WTC11 (cell line): Measurements from ENCODE around the gene SLC30A3. TPM values are rescaled to one million over a fixed set of nuclear protein-coding genes. Genes with fewer than 3 reads are reported as not detected.

Source experiments
- ATAC-seq: fragments of 200-7000 bp; cut with Tn5 transposase; 2 replicates; pipeline ENCODE4 v1.10.0; 2021; ENCODE audit warnings: mild to moderate bottlenecking, moderate library complexity
- CTCF ChIA-PET: fragments of 300-600 bp; sonication (Branson Sonifier 250); formaldehyde crosslinking; loops from one replicate; lab custom pipeline; 2021; ENCODE audit warnings: antibody characterized with exemption; lab: Charles Lee
- POLR2A ChIA-PET: fragments of 350-600 bp; sonication (Branson Sonifier 250); formaldehyde crosslinking; loops from one replicate; lab custom pipeline; 2021; ENCODE audit warnings: antibody characterized with exemption; lab: Charles Lee
- DNase-seq: peaks from one replicate; pipeline ENCODE4 v3.0.0; 2021; ENCODE audit warnings: low spot score
- H3K27ac Mint-ChIP-seq: 2 replicates; pipeline ENCODE4 v1.8.0; 2021; ENCODE audit warnings: mixed read lengths
- H3K27me3 Mint-ChIP-seq: 2 replicates; pipeline ENCODE4 v1.8.0; 2021; ENCODE audit warnings: low read depth, mild to moderate bottlenecking, moderate library complexity, mixed read lengths
- H3K36me3 Mint-ChIP-seq: 2 replicates; pipeline ENCODE4 v1.8.0; 2021; ENCODE audit warnings: mixed read lengths
- H3K4me1 Mint-ChIP-seq: 2 replicates; pipeline ENCODE4 v1.8.0; 2022; ENCODE audit warnings: mixed read lengths
- H3K4me3 Mint-ChIP-seq: 2 replicates; pipeline ENCODE4 v1.8.0; 2021; ENCODE audit warnings: mild to moderate bottlenecking, moderate library complexity, mixed read lengths
- H3K9me3 Mint-ChIP-seq: 2 replicates; pipeline ENCODE4 v1.8.0; 2021; ENCODE audit warnings: mixed read lengths
- EMX1 ChIP-seq: fragments of 250-450 bp; sonication (Bioruptor Pico); IDR thresholded peaks from 2 replicates; pipeline ENCODE4 v1.8.0; 2021; ENCODE audit warnings: mild to moderate bottlenecking
- FOXJ3 ChIP-seq: sonication (generic); formaldehyde crosslinking; IDR thresholded peaks from 2 replicates; pipeline ENCODE4 v1.9.0; 2021; ENCODE audit warnings: missing genetic modification reagents, mild to moderate bottlenecking, borderline replicate concordance
- FOXP1 ChIP-seq: sonication (generic); formaldehyde crosslinking; IDR thresholded peaks from 2 replicates; pipeline ENCODE4 v1.8.0; 2022; ENCODE audit warnings: missing genetic modification reagents, mild to moderate bottlenecking, moderate library complexity, borderline replicate concordance
- GRHL2 ChIP-seq: fragments of 250-450 bp; sonication (Bioruptor Pico); IDR thresholded peaks from 2 replicates; pipeline ENCODE4 v1.8.0; 2022; ENCODE audit warnings: mild to moderate bottlenecking, moderate library complexity; ENCODE audit not compliant: insufficient replicate concordance, severe bottlenecking
- NFE2L1 ChIP-seq: sonication (generic); formaldehyde crosslinking; IDR thresholded peaks from 2 replicates; pipeline ENCODE4 v1.8.1; 2023; ENCODE audit warnings: missing genetic modification reagents
- PRRX2 ChIP-seq: fragments of 250-450 bp; sonication (Bioruptor Pico); IDR thresholded peaks from 2 replicates; pipeline ENCODE4 v1.8.0; 2021; ENCODE audit warnings: mild to moderate bottlenecking
- SMAD4 ChIP-seq: sonication (generic); formaldehyde crosslinking; IDR thresholded peaks from 2 replicates; pipeline ENCODE4 v1.8.0; 2022; ENCODE audit warnings: mild to moderate bottlenecking, missing genetic modification reagents
- SOX15 ChIP-seq: fragments of 250-450 bp; sonication (Bioruptor Pico); IDR thresholded peaks from 2 replicates; pipeline ENCODE4 v1.9.0; 2021; ENCODE audit warnings: mild to moderate bottlenecking
- SP1 ChIP-seq: sonication (generic); formaldehyde crosslinking; conservative IDR thresholded peaks from 2 replicates; pipeline ENCODE4 v1.8.1; 2022; ENCODE audit warnings: missing genetic modification reagents
- ZBTB21 ChIP-seq: sonication (generic); formaldehyde crosslinking; IDR thresholded peaks from 2 replicates; pipeline ENCODE4 v1.8.1; 2023; ENCODE audit warnings: mild to moderate bottlenecking, missing genetic modification reagents, borderline replicate concordance
- ZNF396 ChIP-seq: fragments of 250-450 bp; sonication (Bioruptor Pico); IDR thresholded peaks from 2 replicates; pipeline ENCODE4 v1.8.0; 2021; ENCODE audit warnings: mild to moderate bottlenecking, moderate library complexity, borderline replicate concordance
- ZNF423 ChIP-seq: fragments of 250-450 bp; sonication (Bioruptor Pico); IDR thresholded peaks from 2 replicates; pipeline ENCODE4 v2.1.2; 2022; ENCODE audit warnings: mild to moderate bottlenecking, moderate library complexity
- total RNA-seq: library from RNA; stranded (reverse); gene quantifications from 3 replicates; pipeline ENCODE4 v1.2.3, GENCODE V29; 2021
- TF ChIP-seq, protein P1 (sequence below): sonication (generic); formaldehyde crosslinking; IDR thresholded peaks from 2 replicates; pipeline ENCODE4 v1.8.1; 2022; ENCODE audit warnings: missing genetic modification reagents, borderline replicate concordance
- TF ChIP-seq, protein P2 (sequence below): sonication (generic); formaldehyde crosslinking; conservative IDR thresholded peaks from 2 replicates; pipeline ENCODE4 v1.8.1; 2023; ENCODE audit warnings: mild to moderate bottlenecking, low read depth, missing genetic modification reagents, moderate library complexity
- TF ChIP-seq, protein P3 (sequence below): sonication (generic); formaldehyde crosslinking; IDR thresholded peaks from 2 replicates; pipeline ENCODE4 v1.8.1; 2023; ENCODE audit warnings: mild to moderate bottlenecking, missing genetic modification reagents
- TF ChIP-seq, protein P4 (sequence below): sonication (generic); formaldehyde crosslinking; IDR thresholded peaks from 2 replicates; pipeline ENCODE4 v1.8.0; 2023; ENCODE audit warnings: mild to moderate bottlenecking, missing genetic modification reagents

The SLC30A3 gene
- total RNA-seq, 1 experiment from 2014 or later, result 8.9 TPM

DNA sequence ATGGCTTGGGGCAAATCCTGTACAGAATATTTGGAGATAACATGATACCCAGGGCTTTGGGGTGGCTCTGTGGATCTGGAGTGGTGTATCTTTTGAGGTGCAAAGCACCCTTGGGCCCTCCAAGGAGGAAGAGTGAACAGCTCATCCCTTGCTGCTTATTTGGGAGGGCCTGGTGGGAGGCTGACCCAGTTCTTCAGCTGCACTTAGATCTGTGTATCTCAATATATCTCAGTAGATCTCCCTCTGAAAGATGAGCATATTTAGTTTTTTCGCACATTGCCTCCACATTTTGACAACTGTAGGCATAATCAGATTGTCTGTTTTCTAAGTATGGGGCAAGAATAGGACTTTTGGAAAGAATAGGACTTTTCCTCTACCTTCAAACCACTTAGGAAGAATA, 22.1 kb upstream of the SLC30A3 start:
- no peaks in the 10 kb centered on the region for H3K9me3 Mint-ChIP-seq
- CTCF ChIA-PET, result interaction anchor here (1.2 to 7.6 kb wide), 2 partner anchors 17 to 342 kb away, joined by 3 to 129 read pairs; no protein-coding TSS in a partner anchor
- H3K4me1 Mint-ChIP-seq, result peaks cover 50% of the 10 kb centered on the region
- DNase-seq, result no peak
- no peak overlapping the region for H3K27ac Mint-ChIP-seq
- H3K36me3 Mint-ChIP-seq, result no peaks in the 10 kb centered on the region
- TF ChIP-seq GRHL2, result no peak
- no peak for TF ChIP-seq SOX15 (CRISPR knock-in tag)
- TF ChIP-seq EMX1 (CRISPR knock-in tag), result no peak
- TF ChIP-seq, all 79 proteins: peak for 0
- Mint-ChIP-seq H3K27me3 (no peaks in the 10 kb centered on the region; the same call in 1 of the 2 replicates), H3K4me3 (no peak overlapping the region)
- ATAC-seq, result no peak
- POLR2A ChIA-PET, result no interaction called here

DNA sequence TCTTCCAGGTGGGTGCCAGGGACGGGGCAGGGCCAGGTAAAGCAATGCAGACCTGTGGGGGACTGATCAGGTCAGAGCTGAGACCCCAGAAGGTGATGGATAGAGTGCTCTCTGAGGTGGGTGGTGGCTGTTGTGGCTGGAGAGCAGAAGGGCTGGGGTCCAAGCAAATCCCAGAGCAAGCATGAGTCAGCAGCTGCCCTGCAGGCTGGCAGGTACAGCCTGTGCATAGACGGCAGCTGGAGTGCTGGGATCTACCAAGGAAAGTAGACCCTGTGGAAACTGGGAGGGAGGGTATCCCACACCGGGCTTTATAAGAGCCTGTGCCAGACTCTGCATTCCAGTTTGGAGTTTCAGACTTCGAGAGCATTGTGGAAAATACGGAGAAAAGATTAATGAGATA, 20.0 kb upstream of the SLC30A3 start:
- POLR2A ChIA-PET, result interaction anchor here (1.0 to 1.6 kb wide), 3 partner anchors 9 to 63 kb away, joined by 3 read pairs; no protein-coding TSS in a partner anchor
- H3K36me3 Mint-ChIP-seq, result no peaks in the 10 kb centered on the region
- H3K4me1 Mint-ChIP-seq, result peaks cover 50% of the 10 kb centered on the region
- CTCF ChIA-PET, result interaction anchor here (0.7 to 7.6 kb wide), 13 partner anchors 11 to 400 kb away, joined by 3 to 153 read pairs (median 10); partner anchors contain the start of genes SLC30A3 and UCN
- H3K9me3 Mint-ChIP-seq, result no peaks in the 10 kb centered on the region
- ATAC-seq, result peak; percentile 43
- no peak overlapping the region for H3K27ac Mint-ChIP-seq
- H3K4me3 Mint-ChIP-seq, result peak overlapping the region; percentile 54
- DNase-seq, result no peak
- TF ChIP-seq, protein P1, sequence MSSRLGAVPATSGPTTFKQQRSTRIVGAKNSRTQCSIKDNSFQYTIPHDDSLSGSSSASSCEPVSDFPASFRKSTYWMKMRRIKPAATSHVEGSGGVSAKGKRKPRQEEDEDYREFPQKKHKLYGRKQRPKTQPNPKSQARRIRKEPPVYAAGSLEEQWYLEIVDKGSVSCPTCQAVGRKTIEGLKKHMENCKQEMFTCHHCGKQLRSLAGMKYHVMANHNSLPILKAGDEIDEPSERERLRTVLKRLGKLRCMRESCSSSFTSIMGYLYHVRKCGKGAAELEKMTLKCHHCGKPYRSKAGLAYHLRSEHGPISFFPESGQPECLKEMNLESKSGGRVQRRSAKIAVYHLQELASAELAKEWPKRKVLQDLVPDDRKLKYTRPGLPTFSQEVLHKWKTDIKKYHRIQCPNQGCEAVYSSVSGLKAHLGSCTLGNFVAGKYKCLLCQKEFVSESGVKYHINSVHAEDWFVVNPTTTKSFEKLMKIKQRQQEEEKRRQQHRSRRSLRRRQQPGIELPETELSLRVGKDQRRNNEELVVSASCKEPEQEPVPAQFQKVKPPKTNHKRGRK, result no peak
- TF ChIP-seq SP1 (CRISPR knock-in tag), result no peak
- TF ChIP-seq, protein P2, sequence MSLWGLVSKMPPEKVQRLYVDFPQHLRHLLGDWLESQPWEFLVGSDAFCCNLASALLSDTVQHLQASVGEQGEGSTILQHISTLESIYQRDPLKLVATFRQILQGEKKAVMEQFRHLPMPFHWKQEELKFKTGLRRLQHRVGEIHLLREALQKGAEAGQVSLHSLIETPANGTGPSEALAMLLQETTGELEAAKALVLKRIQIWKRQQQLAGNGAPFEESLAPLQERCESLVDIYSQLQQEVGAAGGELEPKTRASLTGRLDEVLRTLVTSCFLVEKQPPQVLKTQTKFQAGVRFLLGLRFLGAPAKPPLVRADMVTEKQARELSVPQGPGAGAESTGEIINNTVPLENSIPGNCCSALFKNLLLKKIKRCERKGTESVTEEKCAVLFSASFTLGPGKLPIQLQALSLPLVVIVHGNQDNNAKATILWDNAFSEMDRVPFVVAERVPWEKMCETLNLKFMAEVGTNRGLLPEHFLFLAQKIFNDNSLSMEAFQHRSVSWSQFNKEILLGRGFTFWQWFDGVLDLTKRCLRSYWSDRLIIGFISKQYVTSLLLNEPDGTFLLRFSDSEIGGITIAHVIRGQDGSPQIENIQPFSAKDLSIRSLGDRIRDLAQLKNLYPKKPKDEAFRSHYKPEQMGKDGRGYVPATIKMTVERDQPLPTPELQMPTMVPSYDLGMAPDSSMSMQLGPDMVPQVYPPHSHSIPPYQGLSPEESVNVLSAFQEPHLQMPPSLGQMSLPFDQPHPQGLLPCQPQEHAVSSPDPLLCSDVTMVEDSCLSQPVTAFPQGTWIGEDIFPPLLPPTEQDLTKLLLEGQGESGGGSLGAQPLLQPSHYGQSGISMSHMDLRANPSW (CRISPR knock-in tag), result no peak
- peak; percentile 82 for TF ChIP-seq NFE2L1 (CRISPR knock-in tag)
- TF ChIP-seq ZBTB21 (CRISPR knock-in tag), result no peak
- TF ChIP-seq SMAD4 (CRISPR knock-in tag), result no peak
- no peaks in the 10 kb centered on the region; the same call in 1 of the 2 replicates for H3K27me3 Mint-ChIP-seq

DNA sequence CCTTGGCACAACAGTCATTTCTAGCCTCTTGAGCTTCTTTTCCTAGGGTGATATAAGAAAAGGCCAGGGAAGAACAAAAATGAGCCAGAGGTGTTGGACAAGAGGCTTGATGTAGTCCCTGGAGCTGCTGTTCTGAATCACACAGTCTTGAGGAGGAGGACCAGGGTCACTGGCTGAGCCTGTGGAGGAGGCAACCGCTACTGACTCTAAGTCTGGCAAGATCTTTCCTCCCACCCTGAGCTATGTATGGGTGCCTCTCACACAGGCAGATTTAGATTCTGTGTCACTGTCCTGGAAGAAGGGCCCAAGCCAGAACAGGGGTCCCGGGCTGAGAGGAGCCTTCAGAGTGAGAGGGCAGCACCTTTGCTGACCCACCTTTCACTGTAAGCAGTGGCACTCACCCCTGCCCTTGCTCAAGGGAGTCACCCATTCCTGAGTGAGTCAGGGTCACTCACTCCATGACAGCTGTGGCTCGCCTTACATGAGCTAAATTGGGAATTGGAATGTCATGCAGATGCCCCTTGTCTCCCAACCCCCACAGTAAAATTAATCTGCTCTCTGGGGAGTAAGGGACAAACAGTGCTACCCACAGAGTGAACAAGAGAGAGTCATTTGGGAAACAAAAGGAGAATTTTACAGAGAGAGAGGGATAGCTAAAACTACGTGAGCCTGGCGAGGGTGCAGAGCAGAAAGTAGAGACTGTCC, 19.2 kb upstream of the SLC30A3 start, which contains the start of gene TRIM54:
Gene TRIM54, plus strand, starts transcription at position 575 of the 705 bp plus-strand sequence. CDS start 303 bp downstream, outside the sequence.
- CTCF ChIA-PET, result interaction anchor here (0.5 to 7.6 kb wide), 18 partner anchors 11 to 401 kb away, joined by 3 to 153 read pairs (median 4); partner anchors contain the start of genes SLC30A3 and UCN

More for the DNA sequence above, 19.2 kb upstream of the SLC30A3 start, which contains the start of gene TRIM54:
- peak within 1 kb of the TSS; percentile 54 for H3K4me3 Mint-ChIP-seq
- ATAC-seq (peak; percentile 59), DNase-seq (no peak)
- peaks cover 46% of the 10 kb centered on the region for H3K4me1 Mint-ChIP-seq
- H3K36me3 Mint-ChIP-seq, result no peaks in the 10 kb centered on the region
- no peaks in the 10 kb centered on the region for H3K9me3 Mint-ChIP-seq
- H3K27ac Mint-ChIP-seq, result peak within 1 kb of the TSS; percentile 35
- TF ChIP-seq EMX1 (CRISPR knock-in tag) (no peak), ZNF396 (CRISPR knock-in tag) (no peak), FOXP1 (CRISPR knock-in tag) (no peak), FOXJ3 (CRISPR knock-in tag) (no peak), PRRX2 (CRISPR knock-in tag) (no peak), GRHL2 (no peak), ZNF423 (CRISPR knock-in tag) (peak; percentile 81)
- TF ChIP-seq, protein P3, sequence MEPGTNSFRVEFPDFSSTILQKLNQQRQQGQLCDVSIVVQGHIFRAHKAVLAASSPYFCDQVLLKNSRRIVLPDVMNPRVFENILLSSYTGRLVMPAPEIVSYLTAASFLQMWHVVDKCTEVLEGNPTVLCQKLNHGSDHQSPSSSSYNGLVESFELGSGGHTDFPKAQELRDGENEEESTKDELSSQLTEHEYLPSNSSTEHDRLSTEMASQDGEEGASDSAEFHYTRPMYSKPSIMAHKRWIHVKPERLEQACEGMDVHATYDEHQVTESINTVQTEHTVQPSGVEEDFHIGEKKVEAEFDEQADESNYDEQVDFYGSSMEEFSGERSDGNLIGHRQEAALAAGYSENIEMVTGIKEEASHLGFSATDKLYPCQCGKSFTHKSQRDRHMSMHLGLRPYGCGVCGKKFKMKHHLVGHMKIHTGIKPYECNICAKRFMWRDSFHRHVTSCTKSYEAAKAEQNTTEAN, result no peak
- TF ChIP-seq, protein P4, sequence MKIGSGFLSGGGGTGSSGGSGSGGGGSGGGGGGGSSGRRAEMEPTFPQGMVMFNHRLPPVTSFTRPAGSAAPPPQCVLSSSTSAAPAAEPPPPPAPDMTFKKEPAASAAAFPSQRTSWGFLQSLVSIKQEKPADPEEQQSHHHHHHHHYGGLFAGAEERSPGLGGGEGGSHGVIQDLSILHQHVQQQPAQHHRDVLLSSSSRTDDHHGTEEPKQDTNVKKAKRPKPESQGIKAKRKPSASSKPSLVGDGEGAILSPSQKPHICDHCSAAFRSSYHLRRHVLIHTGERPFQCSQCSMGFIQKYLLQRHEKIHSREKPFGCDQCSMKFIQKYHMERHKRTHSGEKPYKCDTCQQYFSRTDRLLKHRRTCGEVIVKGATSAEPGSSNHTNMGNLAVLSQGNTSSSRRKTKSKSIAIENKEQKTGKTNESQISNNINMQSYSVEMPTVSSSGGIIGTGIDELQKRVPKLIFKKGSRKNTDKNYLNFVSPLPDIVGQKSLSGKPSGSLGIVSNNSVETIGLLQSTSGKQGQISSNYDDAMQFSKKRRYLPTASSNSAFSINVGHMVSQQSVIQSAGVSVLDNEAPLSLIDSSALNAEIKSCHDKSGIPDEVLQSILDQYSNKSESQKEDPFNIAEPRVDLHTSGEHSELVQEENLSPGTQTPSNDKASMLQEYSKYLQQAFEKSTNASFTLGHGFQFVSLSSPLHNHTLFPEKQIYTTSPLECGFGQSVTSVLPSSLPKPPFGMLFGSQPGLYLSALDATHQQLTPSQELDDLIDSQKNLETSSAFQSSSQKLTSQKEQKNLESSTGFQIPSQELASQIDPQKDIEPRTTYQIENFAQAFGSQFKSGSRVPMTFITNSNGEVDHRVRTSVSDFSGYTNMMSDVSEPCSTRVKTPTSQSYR, result peak; percentile 16; the same call in 1 of the 2 replicates
- TF ChIP-seq, all 79 proteins: peak for 2
- no peaks in the 10 kb centered on the region; the same call in 1 of the 2 replicates for H3K27me3 Mint-ChIP-seq
- POLR2A ChIA-PET, result interaction anchor here (1.0 to 1.6 kb wide), 3 partner anchors 8 to 62 kb away, joined by 3 read pairs; no protein-coding TSS in a partner anchor
